ENCODE results near the gene PGM1. TPM values are rescaled to one million over a fixed set of nuclear protein-coding genes. Genes with fewer than 3 reads are reported as not detected.

PGM1 gene
- polyA plus RNA-seq, 3 donors: 8.2 to 39.8 (median 28.7) TPM

DNA sequence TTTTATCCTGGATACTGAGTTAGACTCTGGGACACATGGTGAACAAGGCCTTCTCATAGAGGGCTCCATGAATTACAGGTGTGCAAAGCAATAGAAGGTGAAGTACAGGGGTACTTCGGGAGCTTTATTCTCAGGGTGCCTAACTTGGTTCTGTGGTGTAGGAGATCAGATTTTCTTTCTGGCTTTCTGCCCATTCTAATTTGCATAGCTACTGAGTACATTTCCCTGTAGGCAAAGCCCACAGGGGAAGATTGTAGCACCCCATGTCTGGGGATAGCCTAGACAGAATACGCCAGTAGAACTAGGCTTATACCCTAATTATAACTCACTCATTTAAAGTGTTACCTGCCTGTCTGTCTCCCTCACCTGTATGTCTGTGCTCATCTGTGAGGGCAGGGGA lies 49.7 kb downstream of the PGM1 start:
- WGBS (ENCODE audit: insufficient coverage): 100% methylated on average over 1 of the region's 2 CpGs
- Mint-ChIP-seq H3K27me3 (ENCODE audit: low read depth in 3 of 3) (no peaks in the 10 kb centered on the region), H3K4me3 (no peak overlapping the region), H3K9me3 (peaks cover 0 to 3% (median 0%) of the 10 kb centered on the region in 7 donors), H3K4me1 (peaks cover 14% of the 10 kb centered on the region), H3K27ac (no peak overlapping the region), H3K36me3 (peaks cover 56 to 63% of the 10 kb centered on the region in 2 donors)
- H3K9ac ChIP-seq (ENCODE audit: insufficient read depth, low read length, poor library complexity, severe bottlenecking): no peak overlapping the region
- no peaks in the 10 kb centered on the region for H3K27me3 ChIP-seq (ENCODE audit: control insufficient read depth in 2 of 2, insufficient read depth in 2 of 2, low read length in 2 of 2)
- H2AFZ ChIP-seq (ENCODE audit: insufficient read depth, low read depth, low read length, poor library complexity, severe bottlenecking): no peak overlapping the region
- TF ChIP-seq, protein P1, sequence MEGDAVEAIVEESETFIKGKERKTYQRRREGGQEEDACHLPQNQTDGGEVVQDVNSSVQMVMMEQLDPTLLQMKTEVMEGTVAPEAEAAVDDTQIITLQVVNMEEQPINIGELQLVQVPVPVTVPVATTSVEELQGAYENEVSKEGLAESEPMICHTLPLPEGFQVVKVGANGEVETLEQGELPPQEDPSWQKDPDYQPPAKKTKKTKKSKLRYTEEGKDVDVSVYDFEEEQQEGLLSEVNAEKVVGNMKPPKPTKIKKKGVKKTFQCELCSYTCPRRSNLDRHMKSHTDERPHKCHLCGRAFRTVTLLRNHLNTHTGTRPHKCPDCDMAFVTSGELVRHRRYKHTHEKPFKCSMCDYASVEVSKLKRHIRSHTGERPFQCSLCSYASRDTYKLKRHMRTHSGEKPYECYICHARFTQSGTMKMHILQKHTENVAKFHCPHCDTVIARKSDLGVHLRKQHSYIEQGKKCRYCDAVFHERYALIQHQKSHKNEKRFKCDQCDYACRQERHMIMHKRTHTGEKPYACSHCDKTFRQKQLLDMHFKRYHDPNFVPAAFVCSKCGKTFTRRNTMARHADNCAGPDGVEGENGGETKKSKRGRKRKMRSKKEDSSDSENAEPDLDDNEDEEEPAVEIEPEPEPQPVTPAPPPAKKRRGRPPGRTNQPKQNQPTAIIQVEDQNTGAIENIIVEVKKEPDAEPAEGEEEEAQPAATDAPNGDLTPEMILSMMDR (IDR thresholded peaks at IDR 0.05): no peak
- no peak overlapping the region for H3K4me3 ChIP-seq (replicated peaks in 1 of 3; ENCODE audit: low read depth in 2 of 3, low read length in 3 of 3)
- H3K27ac ChIP-seq (ENCODE audit: low read depth in 1 of 2, low read length in 2 of 2): no peak overlapping the region
- peaks cover 11 to 60% of the 10 kb centered on the region in 2 donors for H3K36me3 ChIP-seq (replicated peaks in 1 of 2; ENCODE audit: control insufficient read depth in 1 of 2, insufficient read depth in 2 of 2, low read length in 2 of 2)
- H3K4me2 ChIP-seq (replicated peaks; ENCODE audit: extremely low read depth, low read length, poor library complexity, severe bottlenecking): no peak overlapping the region
- no peaks in the 10 kb centered on the region for H4K20me1 ChIP-seq (ENCODE audit: insufficient read depth, low read length)
- no peaks in the 10 kb centered on the region for H3K9me3 ChIP-seq (replicated peaks in 1 of 2; ENCODE audit: control insufficient read depth in 1 of 2, insufficient read depth in 1 of 2, low read length in 2 of 2)
- peaks cover 5 to 16% of the 10 kb centered on the region in 2 donors for H3K4me1 ChIP-seq (ENCODE audit: control insufficient read depth in 1 of 2, insufficient read depth in 2 of 2, low read length in 2 of 2)
- DNase-seq: no peak
- H3K79me2 ChIP-seq (ENCODE audit: insufficient read depth, low read length): no peaks in the 10 kb centered on the region
- intact Hi-C loops (cut with micrococcal nuclease): no loop called here

DNA sequence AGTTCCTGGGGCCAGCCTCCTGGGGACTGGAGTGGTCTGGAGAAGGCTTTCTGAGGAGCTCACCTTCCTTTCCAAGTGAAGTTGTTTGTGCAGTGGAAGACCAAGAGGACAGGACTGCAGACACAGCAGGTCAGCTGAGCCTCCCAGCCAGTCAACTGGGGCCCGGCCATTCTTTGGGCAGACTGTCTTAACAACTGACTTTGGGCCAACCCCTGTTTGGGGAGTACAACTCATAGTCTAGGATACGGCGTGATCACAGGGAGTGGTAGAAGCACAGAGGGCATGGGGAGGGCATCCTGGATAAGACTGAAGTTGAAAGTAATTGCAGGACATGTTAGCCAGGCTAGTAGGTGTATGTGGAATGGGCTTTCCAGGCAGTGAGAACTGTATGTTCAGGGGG lies 50.3 kb downstream of the PGM1 start:
- Mint-ChIP-seq H3K36me3 (peaks cover 57 to 63% of the 10 kb centered on the region in 2 donors), H3K9me3 (peaks cover 0 to 3% (median 0%) of the 10 kb centered on the region in 7 donors), H3K4me1 (peaks cover 14% of the 10 kb centered on the region), H3K27ac (peak overlapping the region in 3 of 7 donors; percentile 19 to 53 (median 34)), H3K4me3 (no peak overlapping the region), H3K27me3 (ENCODE audit: low read depth in 3 of 3) (no peaks in the 10 kb centered on the region)
- no peak overlapping the region for H3K9ac ChIP-seq (ENCODE audit: insufficient read depth, low read length, poor library complexity, severe bottlenecking)
- DNase-seq: no peak
- H4K20me1 ChIP-seq (ENCODE audit: insufficient read depth, low read length): no peaks in the 10 kb centered on the region
- H3K4me1 ChIP-seq (ENCODE audit: control insufficient read depth in 1 of 2, insufficient read depth in 2 of 2, low read length in 2 of 2): peaks cover 5 to 16% of the 10 kb centered on the region in 2 donors
- no peak overlapping the region for H3K4me3 ChIP-seq (replicated peaks in 1 of 3; ENCODE audit: low read depth in 2 of 3, low read length in 3 of 3)
- no peak overlapping the region for H2AFZ ChIP-seq (ENCODE audit: insufficient read depth, low read depth, low read length, poor library complexity, severe bottlenecking)
- no peak overlapping the region for H3K27ac ChIP-seq (ENCODE audit: low read depth in 1 of 2, low read length in 2 of 2)
- TF ChIP-seq, protein P1 (IDR thresholded peaks at IDR 0.05): no peak
- WGBS (ENCODE audit: insufficient coverage): 100% methylated on average over 3 of the region's 3 CpGs
- peaks cover 17 to 60% of the 10 kb centered on the region in 2 donors for H3K36me3 ChIP-seq (replicated peaks in 1 of 2; ENCODE audit: control insufficient read depth in 1 of 2, insufficient read depth in 2 of 2, low read length in 2 of 2)
- no peaks in the 10 kb centered on the region for H3K27me3 ChIP-seq (ENCODE audit: control insufficient read depth in 2 of 2, insufficient read depth in 2 of 2, low read length in 2 of 2)
- intact Hi-C loops (cut with micrococcal nuclease): no loop called here
- H3K79me2 ChIP-seq (ENCODE audit: insufficient read depth, low read length): no peaks in the 10 kb centered on the region
- no peak overlapping the region for H3K4me2 ChIP-seq (replicated peaks; ENCODE audit: extremely low read depth, low read length, poor library complexity, severe bottlenecking)
- no peaks in the 10 kb centered on the region for H3K9me3 ChIP-seq (replicated peaks in 1 of 2; ENCODE audit: control insufficient read depth in 1 of 2, insufficient read depth in 1 of 2, low read length in 2 of 2)

Measured in CD14-positive monocyte (primary cell).